Umbilical cord (tissue), 2 donors: ENCODE results near the gene CENPU. TPM values are rescaled to one million over a fixed set of nuclear protein-coding genes. Genes with fewer than 3 reads are reported as not detected.
A peak's percentile ranks its signal among the peaks of the same experiment; 100 is the strongest.
"Not testable (repeated sequence)": the region's sequence is repeated elsewhere in the genome, so short reads cannot be mapped to it uniquely, and the experiment has no call there.

Experiments used
- DNase-seq: peaks from one replicate; pipeline ENCODE4 v3.0.0-alpha.2; 2015; ENCODE audit warnings: low spot score
- total RNA-seq: library from RNA; depleted of rRNA; stranded (reverse); fragments of >200 nt; gene quantifications from one replicate; pipeline ENCODE4 v1.2.3, GENCODE V29; 2014; ENCODE audit warnings: low replicate concordance; ENCODE audit not compliant: insufficient read depth

Gene CENPU
- 13.2 TPM for total RNA-seq

- DNase-seq: peak; percentile 99
Measured at GRCh38 chr4:184733654-184734524, at the start of gene CENPU. CENPU (minus strand) TSS chr4:184734096; CDS start chr4:184734062, 34 bp downstream.

GRCh38 chr4:184782731-184783373 lies 49.0 kb upstream of the CENPU start:
- DNase-seq: no peak

- DNase-seq: not testable (repeated sequence)
Measured at GRCh38 chr4:184779160-184779559, 45.3 kb upstream of the CENPU start.

GRCh38 chr4:184778325-184778724 lies 44.4 kb upstream of the CENPU start:
- DNase-seq: no peak

GRCh38 chr4:184776821-184777220 lies 42.9 kb upstream of the CENPU start:
- DNase-seq: no peak

- DNase-seq: no peak
Measured at GRCh38 chr4:184775854-184776555, 42.1 kb upstream of the CENPU start.

GRCh38 chr4:184774152-184774551 lies 40.3 kb upstream of the CENPU start:
- no peak for DNase-seq

- peak; percentile 31 for DNase-seq
Measured at GRCh38 chr4:184771416-184771815, 37.5 kb upstream of the CENPU start.

GRCh38 chr4:184769141-184769765 lies 35.4 kb upstream of the CENPU start:
- no peak for DNase-seq

- DNase-seq: no peak
Measured at GRCh38 chr4:184768296-184768695, 34.4 kb upstream of the CENPU start.

- no peak for DNase-seq
Measured at GRCh38 chr4:184766446-184766845, 32.5 kb upstream of the CENPU start.

GRCh38 chr4:184765473-184766340 lies 31.8 kb upstream of the CENPU start:
- DNase-seq: no peak

GRCh38 chr4:184764601-184765000 lies 30.7 kb upstream of the CENPU start:
- DNase-seq: no peak

GRCh38 chr4:184763150-184763780 lies 29.4 kb upstream of the CENPU start:
- no peak for DNase-seq

GRCh38 chr4:184762100-184762499 lies 28.2 kb upstream of the CENPU start:
- DNase-seq: no peak

- DNase-seq: no peak
Measured at GRCh38 chr4:184760681-184761080, 26.8 kb upstream of the CENPU start.

GRCh38 chr4:184757810-184758209 lies 23.9 kb upstream of the CENPU start:
- no peak for DNase-seq

- DNase-seq: peak; percentile 82
Measured at GRCh38 chr4:184756399-184756798, 22.5 kb upstream of the CENPU start.

- no peak for DNase-seq
Measured at GRCh38 chr4:184755278-184755677, 21.4 kb upstream of the CENPU start.
